ENCODE results near the gene PATJ.
"Not testable (repeated sequence)": the region's sequence is repeated elsewhere in the genome, so short reads cannot be mapped to it uniquely, and the experiment has no call there.

Gene PATJ

DNA sequence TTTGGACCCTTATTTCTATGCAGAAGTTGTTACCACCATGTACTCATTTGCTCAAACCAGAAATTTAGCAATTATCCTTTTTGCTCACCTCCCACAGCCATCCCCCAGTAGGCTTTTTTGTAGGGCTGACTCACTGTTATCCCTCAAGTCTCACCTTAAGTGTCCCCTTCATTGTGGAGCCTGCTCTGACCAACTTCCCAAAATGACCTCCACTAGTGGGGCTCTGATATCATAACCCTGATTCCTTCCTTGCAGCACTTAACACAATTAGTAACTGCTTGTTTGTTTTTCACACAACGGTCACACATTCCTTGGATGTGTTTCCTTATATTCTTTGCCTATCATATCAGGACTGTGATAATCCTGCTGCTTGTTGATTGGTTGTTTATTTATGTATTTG, 76.7 kb downstream of the PATJ start:
- DNase-seq (ENCODE audit: low spot score): no peak

DNA sequence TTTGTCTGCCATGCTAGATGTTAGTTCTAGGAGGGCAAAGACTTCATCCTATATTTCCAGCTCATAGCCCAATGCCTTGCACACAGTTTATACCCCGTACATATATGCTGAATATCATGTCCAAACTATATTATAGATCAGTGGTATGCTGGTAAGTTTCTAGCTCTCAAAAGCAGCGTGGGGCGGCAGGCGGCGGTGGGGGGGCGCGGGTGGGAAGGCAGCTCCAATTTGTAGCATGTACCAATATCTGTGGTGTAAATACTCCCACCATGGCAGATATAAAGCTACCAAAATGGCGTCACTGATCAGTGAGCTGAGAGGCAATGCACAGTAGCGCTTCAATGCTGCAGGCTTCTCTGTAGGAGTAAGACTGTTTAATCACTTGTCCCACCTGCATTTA, 77.1 kb downstream of the PATJ start:
- DNase-seq (ENCODE audit: low spot score): no peak

DNA sequence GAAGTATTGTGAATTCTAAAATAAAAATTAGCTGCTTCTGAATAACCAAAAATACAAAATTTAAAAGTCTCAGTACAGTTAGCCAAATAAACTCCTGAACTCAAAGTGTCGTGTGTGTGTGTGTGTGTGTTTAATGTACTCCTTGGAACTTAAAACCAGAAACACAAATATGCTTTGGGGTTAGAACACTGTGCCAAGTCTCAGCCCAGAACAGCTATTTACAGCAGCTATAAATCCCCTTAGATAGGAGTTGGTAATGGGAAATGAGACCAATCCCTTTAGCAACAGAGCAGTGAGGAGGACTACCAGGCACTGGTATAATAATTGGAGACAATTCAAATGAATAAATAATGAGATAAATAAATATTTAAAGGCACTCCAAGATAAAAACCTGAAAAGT, 83.1 kb downstream of the PATJ start:
- no peak for DNase-seq (ENCODE audit: low spot score)

DNA sequence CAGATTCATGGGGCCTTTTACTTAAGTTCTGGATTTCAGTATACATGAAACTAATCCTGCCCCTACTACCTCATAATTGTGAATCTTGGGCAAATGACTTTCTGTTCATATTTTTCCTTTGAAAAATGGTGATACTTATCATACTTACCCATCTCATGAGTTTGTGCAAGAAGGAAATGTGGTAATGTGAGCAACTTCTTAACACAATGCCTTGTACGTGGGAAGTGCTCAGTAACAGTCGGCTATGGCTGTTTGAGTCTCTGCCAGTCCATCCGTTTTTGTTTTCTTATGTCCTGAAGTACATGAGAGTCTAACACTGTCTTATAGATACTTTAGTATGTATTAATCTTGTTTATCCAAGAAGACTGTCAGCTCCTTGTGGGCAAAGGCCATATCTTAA, 86.5 kb downstream of the PATJ start:
- no peak for DNase-seq (ENCODE audit: low spot score)

DNA sequence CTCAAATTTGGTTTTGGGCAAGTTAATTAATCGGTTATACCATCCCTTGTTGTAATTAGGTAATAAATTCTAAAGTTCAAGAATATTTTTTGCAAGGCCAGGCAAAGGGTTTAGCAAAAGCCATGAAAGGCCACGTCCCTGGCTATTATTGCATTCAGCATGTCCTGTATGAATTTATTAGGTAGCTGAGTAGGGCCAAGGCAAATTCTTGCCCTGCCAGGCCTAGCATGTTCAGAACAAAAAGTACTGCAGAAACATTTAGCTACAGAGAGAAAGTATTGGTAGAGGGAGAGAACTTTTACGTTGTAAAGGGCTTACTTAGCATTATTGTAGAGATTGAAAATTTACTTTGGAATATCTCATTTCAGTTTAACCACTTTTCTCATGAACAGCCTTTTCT, 94.4 kb downstream of the PATJ start:
- no peak for DNase-seq (ENCODE audit: low spot score)

DNA sequence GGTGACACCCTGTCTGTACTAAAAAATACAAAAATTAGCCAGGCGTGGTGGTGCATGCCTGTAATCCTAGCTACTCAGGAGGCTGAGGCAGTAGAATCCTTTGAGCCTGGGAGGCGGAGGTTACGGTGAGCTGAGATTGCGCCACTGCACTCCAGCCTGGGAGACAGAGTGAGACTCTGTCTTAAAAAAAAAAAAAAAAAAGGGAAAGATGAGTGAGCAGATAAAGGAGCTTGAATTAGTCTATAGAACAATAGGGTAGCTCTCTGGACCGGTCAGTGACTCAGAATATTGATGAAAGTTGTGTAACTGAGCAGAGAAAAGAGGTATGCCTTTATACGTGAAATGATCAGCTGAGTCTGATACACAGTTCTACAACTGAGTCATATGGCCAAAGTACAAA, 95.3 kb downstream of the PATJ start:
- DNase-seq (ENCODE audit: low spot score): not testable (repeated sequence)

DNA sequence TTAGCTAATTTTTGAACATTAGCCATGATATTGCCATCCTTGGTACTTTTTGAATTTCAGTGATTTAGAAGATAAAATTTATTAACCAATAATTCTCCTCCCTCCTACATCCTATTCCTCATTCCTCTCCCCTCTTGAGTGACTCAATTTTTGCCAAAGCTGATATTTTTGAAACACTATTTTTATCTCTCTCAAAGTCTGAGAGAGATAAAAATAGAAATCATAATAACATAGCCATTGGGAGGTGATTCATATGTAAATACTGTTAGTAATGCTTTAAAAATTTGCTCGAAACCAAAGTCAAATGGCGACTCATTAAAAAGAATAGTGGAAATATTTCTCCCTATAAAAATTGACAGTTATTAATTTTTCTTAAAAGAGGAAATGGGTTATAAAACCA, 97.4 kb downstream of the PATJ start:
- DNase-seq (ENCODE audit: low spot score): no peak

DNA sequence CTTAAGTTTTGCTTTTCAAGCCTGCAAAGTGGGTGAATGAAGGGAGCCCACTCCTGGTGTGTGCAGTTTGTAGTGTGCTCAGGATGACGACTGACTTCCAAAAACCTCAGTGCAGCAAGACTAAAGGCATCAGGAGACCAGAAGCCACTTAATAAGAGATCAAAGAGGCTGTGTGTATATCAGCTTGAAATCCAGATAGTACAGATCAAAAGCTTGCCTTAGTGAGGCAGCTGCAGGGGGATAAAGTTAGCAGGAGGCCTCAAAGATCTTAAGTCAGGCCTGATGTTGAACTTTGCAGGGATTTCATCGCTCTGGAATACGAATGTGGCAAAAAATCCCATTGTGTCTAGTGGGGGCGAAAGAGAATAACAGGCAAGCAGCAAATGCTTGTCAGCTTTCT, 99.8 kb downstream of the PATJ start:
- DNase-seq (ENCODE audit: low spot score): no peak

DNA sequence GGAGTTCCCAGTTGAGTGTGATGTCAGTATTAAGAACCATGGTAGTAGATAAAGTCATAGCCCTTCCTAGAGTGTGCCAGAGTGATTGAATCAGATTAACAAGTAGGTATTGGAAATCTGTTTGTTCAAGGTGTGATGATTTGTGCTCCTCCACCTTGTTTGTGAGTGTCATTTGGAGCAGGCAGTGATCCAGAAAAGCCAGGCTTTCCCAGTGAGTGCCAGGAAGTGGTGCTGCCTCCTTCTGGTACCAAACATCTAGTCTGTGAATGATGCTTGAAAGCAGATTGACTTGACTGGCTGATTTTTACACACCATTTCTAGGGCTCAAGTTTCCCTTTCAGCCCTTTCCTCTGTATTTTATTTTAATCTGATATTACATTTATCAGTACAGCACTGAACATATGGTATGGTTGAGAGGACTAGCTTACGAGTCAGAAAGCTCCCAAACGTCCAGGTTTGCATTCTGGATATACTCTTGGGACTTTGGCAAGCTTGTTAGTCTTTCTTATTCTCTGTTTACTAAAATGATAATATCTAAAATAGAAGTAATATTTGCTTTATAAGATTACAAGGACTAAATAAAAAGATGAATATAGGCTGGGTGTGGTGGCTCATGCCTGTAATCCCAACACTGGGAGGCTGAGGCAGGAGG, 100.7 kb downstream of the PATJ start:
- DNase-seq (ENCODE audit: low spot score): no peak

DNA sequence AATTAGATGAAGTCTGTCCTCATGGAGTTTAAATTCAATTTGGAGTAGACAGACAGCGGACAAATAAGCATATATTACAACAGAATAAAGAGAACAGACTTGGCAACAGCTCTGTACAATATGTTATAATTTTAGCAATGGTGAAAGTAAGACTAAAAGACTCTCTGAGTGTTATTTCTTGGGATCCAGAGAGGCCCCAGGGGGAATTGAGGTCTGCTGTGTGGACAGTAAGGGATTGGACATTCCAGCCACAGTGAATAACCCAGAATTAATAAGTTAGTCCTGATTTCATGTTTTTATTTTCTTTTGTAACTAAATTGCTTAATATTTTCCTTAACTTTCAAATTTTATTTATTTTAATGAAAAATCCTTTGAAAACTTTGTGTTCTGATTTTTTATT, 101.7 kb downstream of the PATJ start:
- DNase-seq (ENCODE audit: low spot score): no peak

DNA sequence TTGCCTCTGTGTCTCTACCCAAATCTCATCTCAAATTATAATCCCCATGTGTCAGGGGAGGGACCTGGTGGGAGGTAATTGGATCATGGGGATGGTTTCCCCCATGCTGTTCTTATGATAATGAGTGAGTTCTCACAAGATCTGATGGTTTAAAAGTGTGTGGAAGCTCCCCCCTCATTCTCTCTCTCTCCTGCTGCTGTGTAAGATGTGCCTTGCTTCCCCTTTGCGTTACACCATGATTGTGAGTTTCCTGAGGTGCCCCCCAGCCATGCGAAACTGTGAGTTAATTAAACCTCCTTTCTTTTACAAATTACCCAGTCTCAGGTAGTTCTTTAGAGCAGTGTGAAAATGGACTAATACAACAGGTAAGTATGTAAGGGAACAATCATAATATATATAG, 102.4 kb downstream of the PATJ start:
- DNase-seq (ENCODE audit: low spot score): not testable (repeated sequence)

DNA sequence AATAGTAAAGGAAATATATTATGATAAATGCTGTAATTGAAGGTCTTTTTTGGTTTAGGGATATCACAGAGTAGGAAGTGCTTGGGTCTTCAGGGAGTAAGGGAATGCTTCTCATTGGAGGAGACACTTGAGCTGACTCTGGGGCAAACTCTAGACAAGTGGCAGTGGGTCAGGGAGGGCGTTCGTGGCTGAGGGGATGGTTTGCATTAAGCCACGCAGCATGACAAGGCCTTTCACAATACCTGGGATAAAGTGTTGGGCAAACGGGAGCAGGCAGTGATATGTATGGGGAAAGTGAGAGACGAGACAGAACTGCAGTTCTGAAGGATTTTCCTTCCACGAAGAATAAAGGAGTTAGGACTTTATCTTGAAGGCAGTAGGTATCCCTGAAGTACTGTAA, 109.0 kb downstream of the PATJ start:
- no peak for DNase-seq (ENCODE audit: low spot score)

DNA sequence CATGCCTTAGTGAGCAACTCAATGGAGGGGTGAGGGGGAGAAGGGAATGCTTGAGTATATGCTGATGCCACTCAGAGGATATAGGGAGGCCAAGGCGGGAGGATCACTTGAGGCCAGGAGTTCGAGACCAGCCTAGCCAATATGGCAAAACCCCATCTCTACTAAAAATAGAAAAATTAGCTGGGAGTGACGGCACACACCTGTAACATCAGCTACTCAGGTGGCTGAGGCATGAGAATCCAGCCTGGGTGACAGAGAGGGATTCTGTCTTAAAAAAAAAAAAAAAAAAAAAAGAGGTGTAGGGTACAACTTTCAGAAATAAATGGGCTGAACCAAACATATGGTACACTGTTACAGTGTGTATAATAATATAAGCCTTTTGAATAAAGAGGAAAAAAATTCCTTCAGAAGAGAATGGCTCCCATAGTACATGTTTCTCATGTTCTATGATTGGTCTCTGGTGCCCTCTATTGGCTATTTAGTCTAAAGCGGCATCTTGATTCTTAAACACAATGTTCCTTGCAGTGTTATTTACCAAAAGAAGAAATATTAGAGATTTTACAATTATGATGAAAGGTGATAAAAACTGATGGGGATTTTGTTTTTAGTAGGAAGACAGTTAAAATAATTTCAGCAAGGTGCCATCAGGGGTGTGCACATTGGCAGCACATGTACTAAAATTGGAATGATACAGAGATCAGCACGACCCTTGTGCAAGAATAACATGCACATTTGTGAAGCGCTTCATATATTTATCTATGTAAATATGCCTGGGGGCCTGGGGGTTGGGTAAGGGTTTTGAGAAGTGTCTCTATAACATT, 109.8 kb downstream of the PATJ start:
- peak; percentile 50 for DNase-seq (ENCODE audit: low spot score)

DNA sequence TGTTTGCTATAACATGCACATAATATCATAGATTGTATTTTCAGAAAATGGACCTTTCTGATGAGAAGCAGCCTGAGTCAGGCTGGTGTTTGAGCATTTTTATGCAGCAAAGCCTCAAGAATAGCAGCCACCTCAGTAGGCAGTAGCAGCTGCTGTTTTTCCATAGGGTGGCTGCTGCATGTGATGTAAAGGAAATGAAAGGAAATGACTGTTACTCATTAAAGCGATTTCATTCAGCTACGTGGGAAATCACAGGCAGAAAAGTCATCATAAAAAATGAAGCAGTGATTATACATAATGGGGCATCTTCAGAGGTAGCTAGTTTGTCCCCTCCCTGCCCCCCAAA, 110.4 kb downstream of the PATJ start:
- no peak for DNase-seq (ENCODE audit: low spot score)

DNA sequence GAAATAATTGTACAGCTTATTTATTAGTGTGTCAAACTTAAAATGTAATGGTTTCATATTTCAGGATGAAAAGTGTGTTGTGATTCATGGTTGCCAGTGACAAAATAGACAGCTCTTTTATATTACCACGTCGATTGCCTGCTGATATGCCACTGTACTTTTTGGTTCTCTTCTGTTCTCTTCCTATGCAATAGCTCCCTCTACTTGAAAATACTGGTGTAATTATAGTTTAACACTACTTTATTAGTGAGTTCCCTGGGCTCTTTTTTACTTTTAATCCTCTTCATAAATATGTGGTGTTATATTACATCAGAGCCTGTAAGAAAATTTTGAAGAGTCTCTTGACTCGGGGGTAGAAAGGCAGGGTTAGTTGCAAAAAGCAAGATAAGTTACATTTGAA, 111.3 kb downstream of the PATJ start:
- DNase-seq (ENCODE audit: low spot score): no peak

DNA sequence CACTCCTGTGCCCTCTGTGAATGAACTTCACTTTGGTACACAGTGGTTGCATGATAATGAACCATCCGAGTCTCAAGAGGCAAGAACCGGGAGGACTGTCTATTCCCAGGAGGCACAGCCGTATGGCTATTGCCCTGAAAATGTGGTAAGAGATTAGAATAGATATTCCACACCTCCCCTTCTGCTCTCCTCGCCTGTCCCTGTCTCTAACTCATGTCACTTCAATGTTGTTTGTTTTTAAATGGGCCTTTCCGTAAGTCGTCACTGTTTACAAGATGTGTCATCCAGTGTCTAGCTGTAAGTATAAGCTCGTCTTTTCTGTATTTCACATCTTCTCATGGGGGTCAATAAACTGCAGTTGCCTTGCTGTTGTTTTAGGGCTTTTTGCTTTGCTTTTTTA, 122.2 kb downstream of the PATJ start:
- DNase-seq (ENCODE audit: low spot score): no peak

DNA sequence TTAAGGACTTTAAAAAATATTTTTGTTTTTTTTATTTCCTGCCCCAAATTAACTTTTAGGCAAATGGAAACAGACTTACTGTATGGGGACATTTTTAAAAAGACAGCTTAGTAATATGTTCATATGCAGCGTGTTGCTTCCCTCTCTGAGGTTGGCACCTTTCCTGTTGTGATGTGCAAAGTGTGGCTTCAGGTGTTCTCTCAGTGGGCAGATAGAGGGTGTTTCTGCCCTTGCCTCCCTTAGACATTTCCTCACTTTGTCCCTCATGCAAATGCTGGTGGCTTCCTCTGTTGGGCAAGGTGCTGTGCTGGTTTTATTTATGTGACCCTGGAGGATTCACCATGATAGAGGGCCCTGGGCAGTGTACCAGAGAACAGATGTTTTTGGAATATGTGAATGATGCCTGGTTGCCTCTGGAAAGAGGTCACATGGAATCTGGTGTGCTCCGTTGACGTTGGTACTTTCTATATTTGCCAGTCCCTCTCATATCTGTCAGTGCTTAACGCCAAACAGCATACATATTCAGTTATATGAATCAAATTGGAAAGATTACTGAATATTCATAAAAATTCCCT, 123.5 kb downstream of the PATJ start:
- no peak for DNase-seq (ENCODE audit: low spot score)

DNA sequence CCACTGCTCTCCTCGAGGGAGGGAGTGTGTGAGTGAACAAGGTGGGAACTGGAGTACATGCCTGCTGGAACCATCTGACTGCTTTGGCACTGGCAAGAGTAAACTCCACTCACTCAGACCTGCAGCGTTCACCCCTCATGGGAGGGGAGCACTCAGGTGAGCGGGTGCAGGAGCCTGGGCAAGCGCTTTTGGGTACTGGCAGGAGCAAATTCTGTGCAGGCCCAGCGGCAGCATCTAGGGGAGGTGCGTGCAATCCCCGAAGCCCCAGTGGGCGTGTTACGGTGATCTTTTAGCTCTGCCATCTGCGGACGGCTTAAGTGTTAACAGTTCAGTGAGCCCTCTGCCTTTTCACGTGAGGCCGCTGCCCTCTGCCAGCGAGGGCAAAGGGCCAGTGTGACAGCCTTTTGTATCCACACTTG, 127.4 kb downstream of the PATJ start:
- no peak for DNase-seq (ENCODE audit: low spot score)

DNA sequence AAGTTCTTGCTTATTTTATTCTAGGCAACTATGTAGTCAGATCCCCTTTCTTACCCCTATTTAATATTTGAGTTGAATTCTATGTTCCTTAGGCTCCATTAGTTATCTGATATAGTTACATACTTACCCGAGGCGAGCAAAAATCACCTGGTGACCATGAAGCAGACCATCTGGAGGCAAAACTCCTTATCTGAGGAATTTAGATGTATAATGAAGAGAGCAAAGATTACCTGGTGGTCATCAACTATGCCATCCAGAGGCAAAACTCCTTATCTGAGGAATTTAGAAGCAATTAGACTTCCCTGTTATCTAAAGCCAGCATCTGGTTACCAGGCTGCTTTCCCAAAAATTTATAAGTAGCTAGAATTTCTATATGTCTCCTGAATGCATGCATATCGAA, 129.9 kb downstream of the PATJ start:
- DNase-seq (ENCODE audit: low spot score): no peak

DNA sequence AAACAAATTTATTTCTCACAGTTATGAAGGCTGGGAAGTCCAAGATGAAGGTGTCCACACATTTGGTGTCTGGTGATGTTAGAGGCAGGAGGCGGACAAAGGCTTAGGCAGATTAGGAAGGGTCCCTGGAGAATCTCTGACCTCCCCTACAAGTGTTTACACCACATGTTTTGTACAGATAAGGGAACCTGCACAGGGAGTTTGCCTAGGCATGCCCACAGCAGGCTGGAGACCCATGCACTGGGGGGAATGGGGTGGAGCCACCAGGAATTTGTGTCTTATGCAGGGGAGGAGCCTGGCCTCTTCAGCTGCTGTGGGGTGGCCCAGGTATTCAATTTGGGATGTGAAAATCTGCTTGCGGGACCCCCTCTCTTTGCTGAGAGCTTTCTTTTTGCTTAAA, 131.3 kb downstream of the PATJ start:
- DNase-seq (ENCODE audit: low spot score): no peak

DNA sequence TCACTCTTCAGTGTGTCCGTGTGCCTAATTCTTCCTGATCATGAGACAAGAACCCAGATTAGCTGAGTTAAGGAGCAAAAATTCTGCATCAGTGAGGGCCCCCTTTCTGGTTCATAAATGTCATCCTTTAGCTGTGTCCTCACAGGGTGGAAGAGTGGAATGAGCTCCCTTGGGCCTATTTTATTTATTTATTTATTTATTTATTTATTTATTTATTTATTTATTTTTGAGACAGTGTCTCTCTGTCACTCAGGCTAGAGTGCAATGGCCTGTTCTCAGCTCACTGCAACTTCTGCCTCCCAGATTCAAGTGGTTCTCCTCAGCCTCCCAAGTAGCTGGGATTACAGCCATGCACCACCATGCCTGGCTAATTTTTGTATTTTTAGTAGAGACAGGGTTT, 131.7 kb downstream of the PATJ start:
- DNase-seq (ENCODE audit: low spot score): no peak

DNA sequence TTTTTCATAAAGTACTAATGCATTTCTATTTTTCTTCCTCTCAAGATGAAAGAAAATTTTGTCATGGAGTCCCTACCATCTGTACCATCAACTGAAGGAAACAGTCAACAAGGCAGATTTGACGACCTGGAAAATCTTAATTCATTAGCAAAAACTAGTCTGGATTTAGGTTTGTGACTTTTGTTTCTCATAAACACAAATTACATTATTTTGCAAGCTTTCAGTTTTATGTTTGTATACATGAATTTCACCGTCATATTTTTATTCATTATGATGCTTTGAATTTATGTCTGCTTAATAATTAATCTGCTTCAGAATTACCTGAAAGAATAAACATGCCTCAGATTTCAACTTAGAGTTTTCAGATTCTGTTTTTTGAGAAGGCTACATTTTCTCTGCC, 132.9 kb downstream of the PATJ start:
- DNase-seq (ENCODE audit: low spot score): no peak

DNA sequence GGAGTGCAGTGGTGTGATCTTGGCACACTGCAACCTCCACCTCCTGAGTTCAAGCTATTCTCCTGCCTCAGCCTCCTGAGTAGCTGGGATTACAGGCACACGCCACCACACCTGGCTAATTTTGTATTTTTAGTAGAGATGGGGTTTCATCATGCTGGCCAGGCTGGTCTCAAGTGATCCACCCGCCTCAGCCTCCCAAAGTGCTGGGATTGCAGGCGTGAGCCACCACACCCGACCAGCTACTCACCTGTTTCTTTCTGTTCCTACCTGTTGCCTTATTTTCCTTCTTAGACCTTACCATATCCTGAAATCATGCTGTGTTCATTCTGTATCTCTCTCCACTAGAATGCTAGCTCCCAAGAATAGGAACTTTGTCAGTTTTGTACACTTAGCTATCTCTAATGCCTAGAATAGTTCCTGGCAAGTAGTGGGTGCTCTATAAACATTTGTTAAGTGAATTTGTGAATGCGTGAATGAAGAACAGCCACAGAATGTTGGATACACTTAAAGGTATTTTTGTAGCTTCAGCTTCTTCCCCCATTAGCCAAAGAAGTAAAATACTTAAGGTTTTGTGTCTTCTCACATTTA, 137.7 kb downstream of the PATJ start:
- not testable (repeated sequence) for DNase-seq (ENCODE audit: low spot score)

All from CD4-positive, alpha-beta T cell treated with Interleukin-6 at 100 ng/mL for 8 hours (primary cell).